GM18873 (cell line): ENCODE data around the gene IGFBP2.
A peak's percentile ranks its signal among the peaks of the same experiment; 100 is the strongest.
"Not testable (repeated sequence)": the region's sequence is repeated elsewhere in the genome, so short reads cannot be mapped to it uniquely, and the experiment has no call there.

Source experiments
- ATAC-seq: cut with Tn5 transposase; IDR thresholded peaks from one replicate; pipeline ENCODE4 v1.9.1; 2021; ENCODE audit warnings: mild to moderate bottlenecking, moderate library complexity, moderate number of reproducible peaks; ENCODE audit not compliant: unreplicated experiment, low FRiP score

Gene IGFBP2

DNA sequence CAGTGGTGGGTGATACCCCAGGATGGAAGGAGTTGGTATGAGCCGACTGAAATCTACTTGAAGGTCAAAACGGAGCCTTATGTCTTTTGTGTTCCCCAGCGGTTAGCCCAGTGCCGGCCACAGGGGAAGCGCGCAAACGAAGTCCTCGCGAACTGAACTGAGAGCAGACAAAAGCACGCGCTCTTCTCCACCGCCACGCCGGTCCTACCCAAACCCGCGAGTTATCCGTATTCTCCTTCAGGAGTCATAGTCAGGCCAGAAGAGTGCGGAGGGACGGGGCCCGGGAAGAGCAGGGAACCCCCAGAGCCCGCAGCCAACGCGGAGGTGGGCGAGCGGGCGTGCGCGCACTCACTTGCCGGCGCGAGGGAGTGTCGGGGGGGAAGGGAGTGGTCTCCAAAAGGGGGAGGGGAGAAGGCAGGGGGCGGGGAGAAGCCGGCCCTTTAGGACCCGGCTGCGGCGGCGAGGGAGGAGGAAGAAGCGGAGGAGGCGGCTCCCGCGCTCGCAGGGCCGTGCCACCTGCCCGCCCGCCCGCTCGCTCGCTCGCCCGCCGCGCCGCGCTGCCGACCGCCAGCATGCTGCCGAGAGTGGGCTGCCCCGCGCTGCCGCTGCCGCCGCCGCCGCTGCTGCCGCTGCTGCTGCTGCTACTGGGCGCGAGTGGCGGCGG lies at the start of gene IGFBP2:
Gene IGFBP2, plus strand, starts transcription at position 469 of the 664 bp plus-strand sequence. Its CDS starts 104 bp downstream, at position 573.
- ATAC-seq: no peak

DNA sequence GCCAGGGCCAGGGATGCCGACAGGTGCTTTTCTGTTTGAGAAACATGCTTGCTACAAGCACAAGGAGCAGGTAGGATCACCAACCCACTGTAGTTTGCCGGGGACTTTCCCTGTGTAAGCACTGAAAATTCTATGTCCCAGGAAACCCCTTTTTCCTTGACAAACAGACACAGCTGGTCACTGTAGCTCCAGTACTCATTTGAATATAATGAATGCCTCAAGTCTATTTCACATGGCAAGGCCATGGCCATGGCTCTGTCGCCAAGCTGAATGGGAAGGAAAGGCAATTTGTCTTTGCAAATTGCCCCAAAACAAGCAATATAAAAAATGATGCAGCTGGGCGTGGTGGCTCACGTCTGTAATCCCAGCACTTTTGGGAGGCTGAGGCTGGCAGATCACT lies 49.6 kb upstream of the IGFBP2 start:
- ATAC-seq: no peak

- no peak for ATAC-seq
Measured at GRCh38 chr2:216584112-216584511, 49.1 kb upstream of the IGFBP2 start.

GRCh38 chr2:216585441-216585840 lies 47.8 kb upstream of the IGFBP2 start:
- ATAC-seq: no peak

- ATAC-seq: no peak
Measured at GRCh38 chr2:216588861-216589710, 44.1 kb upstream of the IGFBP2 start.

DNA sequence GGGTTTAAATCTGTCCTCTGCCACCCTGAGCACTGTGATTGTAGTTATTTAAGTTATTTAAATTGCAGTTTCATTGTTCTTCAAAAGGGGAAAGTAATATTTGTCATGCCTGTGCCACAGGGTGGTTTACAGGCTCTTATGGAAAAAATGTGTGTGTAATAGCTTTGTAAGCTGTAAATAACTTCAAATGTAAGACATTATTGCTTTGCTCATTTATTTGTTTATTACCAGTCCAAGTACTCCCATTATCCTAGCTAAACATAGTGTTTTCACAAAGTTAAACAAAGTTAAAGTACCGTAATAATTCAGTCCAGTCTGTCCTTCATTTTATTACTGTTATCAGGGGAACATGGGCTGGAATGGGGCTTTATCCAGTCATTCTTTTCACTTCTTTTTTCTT lies 43.4 kb upstream of the IGFBP2 start:
- ATAC-seq: no peak

DNA sequence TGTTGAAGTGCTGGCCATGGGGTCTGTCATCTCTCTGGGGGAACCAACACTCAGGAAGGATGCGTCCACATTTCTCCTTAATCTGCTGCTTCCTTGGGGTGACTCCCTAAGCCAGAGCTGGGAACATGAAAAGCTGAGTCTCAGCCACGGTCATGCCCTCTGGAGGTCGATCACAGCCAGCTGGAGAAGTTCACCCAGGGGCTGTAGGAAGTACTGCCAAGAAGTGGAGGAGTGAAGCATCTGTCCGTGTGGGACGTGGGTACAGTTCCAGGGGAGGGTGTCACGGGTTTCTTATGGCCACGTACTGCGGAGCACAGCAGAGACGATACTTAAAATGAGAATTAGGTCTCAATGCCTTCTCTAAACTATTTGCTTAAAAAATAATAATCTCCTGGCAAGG lies 42.4 kb upstream of the IGFBP2 start:
- no peak for ATAC-seq

GRCh38 chr2:216591480-216591879 lies 41.7 kb upstream of the IGFBP2 start:
- ATAC-seq: no peak

DNA sequence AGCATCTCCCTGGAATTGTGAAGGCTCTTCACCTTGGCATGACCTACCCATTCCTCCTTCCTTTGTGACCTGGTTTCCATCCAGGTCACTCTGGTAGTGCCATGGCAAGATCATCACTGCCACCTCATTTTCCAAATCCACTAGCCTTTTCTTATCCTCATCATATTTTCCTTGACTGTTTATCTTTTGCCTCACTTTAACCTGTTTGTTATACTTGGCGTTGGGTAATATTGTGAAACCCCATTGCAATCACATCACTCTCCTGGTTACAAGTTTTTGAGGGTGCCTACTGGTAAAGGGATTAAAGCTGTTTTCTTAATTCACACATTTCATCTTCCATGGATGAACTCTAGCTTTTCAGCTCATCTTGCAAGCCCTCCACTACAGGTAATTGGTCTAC lies 39.1 kb upstream of the IGFBP2 start:
- no peak for ATAC-seq

DNA sequence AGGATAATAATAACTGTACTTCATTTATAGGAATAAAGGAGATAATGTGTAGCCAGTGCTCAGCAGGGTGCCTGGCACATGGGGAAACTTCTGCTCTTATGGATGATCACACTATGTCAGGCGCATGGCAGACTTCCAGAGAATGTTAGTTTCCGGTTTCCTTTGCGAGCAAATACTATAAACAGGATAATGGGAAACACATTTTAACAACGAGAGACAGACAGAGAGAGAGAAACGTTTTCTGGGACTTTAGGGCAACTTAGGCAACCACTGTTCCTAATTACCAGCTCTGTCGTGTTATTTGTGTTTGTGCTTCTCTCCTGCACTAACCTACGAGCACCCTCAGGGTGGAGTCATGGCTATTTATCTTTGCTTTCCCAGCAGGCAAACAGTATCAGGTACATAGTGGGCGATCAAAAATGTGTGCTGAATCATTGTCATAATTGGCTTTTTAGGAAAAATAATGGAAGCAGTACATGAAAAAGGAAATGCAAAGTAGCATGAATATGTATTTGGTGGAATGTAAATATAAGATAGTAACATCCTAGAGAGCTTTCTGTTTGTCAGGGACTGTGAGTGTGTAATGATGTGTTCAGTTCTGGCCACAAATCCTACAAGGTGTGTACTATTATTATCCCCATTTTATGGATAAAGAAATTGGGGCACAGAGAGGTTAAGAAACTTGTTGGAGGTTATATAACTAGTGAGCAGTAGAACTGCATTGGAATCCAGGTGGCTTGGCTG lies 36.8 kb upstream of the IGFBP2 start:
- ATAC-seq: no peak

DNA sequence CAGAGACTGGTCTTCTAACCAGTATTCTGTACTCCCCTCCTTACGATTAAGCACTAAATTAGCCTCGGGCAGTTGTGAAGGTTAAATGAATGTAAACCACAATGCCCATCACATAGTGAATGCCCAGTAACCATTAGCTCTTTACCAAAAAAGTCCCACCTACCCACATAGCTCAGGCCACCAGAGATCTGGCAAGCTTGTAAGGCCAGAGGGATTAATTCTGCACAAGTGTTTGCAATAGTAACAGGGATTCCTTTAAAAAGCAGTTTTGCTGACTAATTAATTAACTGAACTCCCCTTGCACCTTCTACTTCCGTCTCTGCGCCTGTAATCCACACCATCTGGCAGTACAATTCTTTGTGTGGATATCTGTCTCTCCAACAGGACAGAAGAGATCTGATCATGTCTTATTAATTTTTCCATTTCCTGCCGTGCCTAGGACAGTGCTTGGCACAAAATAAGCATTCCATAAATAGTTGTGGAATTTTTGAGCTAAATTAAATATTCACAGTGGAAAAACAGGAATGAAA lies 36.2 kb upstream of the IGFBP2 start:
- ATAC-seq: no peak

- ATAC-seq: not testable (repeated sequence)
Measured at GRCh38 chr2:216597825-216598224, 35.4 kb upstream of the IGFBP2 start.

GRCh38 chr2:216601632-216602409 lies 31.4 kb upstream of the IGFBP2 start:
- ATAC-seq: no peak

DNA sequence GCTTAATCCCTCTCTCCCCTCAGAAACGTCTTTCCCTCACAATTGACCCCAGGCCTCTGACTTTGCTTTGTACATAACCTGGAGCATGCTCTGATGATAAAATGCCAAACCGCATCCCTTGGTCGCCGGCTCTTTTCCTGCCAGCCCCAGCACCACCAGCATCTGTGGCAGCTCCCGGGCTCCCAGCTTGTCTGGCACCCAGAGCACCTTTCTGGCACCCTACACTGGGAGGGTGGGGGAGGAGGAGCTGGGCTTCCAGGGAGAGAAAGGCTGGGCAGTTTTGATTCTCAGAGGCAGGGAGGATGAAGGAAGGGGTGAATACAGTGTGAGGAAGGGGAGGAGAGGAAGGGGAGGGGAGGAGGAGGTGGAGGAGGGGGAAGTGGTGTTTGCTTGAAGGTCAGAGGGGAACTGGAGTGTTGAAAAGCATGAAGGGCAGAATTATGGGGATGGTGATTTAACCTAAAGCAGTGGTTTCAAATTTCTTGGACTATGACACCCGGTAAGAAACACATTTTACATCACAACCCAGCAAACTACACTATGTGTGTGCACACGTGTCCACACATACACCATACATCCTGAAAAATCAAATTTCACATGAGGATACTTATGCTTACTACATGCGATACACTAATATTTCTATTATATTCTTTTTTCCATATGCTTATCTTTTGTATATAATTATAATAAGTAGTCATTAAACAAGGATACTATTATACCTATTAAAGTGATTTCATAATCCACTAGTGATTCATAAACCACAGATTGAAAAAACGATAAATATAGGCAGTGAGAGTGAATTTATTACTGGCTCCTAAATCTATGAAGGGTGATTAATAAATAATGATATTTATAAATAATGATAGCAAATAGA lies 30.0 kb upstream of the IGFBP2 start:
- ATAC-seq: no peak

DNA sequence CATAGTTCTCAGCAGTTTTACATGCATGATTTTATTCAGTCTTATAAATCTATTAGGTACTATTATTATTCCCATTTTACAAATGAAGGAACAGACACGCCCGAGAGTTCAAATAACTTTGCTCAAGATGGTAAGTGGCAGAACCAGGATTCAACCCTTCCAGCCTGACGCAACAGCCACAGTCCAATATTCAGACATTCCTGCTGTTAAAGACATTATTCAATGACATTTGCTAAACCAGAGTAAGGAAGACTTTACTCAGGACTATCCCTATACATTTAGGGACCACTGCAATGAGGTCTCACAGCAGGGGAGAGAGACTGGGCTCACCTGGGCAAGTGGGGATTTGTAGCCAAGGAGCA lies 29.4 kb upstream of the IGFBP2 start:
- ATAC-seq: no peak

- ATAC-seq: no peak
Measured at GRCh38 chr2:216604458-216604857, 28.8 kb upstream of the IGFBP2 start.

- peak; percentile 86 for ATAC-seq
Measured at GRCh38 chr2:216606551-216607276, 26.5 kb upstream of the IGFBP2 start.

DNA sequence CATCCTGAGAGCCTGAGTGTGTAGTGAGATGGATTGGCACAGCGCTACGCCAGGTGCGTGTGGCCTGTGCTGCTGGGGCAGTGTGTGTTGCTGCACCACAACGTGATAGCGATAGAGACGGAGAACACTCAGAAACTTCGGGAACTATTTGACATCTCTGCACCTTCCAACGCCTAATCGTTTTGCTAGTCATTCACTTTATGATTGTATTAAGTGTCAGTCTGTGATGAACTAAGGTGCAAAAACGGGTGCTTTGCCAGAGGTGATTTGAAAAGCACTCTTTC lies 26.0 kb upstream of the IGFBP2 start:
- no peak for ATAC-seq

GRCh38 chr2:216608525-216608924 lies 24.7 kb upstream of the IGFBP2 start:
- no peak for ATAC-seq
